Measurements from ENCODE around the gene GBGT1. TPM values are rescaled to one million over a fixed set of nuclear protein-coding genes. Genes with fewer than 3 reads are reported as not detected.

The GBGT1 gene
- total RNA-seq, 1 donor from 2014 or later, result 13.4 TPM

- intact Hi-C loops (cut with DNase I), result no loop called here
- TF ChIP-seq, protein P1, sequence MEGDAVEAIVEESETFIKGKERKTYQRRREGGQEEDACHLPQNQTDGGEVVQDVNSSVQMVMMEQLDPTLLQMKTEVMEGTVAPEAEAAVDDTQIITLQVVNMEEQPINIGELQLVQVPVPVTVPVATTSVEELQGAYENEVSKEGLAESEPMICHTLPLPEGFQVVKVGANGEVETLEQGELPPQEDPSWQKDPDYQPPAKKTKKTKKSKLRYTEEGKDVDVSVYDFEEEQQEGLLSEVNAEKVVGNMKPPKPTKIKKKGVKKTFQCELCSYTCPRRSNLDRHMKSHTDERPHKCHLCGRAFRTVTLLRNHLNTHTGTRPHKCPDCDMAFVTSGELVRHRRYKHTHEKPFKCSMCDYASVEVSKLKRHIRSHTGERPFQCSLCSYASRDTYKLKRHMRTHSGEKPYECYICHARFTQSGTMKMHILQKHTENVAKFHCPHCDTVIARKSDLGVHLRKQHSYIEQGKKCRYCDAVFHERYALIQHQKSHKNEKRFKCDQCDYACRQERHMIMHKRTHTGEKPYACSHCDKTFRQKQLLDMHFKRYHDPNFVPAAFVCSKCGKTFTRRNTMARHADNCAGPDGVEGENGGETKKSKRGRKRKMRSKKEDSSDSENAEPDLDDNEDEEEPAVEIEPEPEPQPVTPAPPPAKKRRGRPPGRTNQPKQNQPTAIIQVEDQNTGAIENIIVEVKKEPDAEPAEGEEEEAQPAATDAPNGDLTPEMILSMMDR (IDR thresholded peaks at IDR 0.05), result no peak
- no peak for DNase-seq (ENCODE audit: low spot score in 2 of 2)
- H3K4me1 ChIP-seq, result peaks cover 7 to 29% of the 10 kb centered on the region in 2 donors
- no peak overlapping the region for H3K4me3 ChIP-seq
- no peaks in the 10 kb centered on the region for H3K9me3 ChIP-seq
- peak overlapping the region; percentile 51 to 83 for H3K27ac ChIP-seq
- H3K27me3 ChIP-seq, result no peaks in the 10 kb centered on the region
- H3K36me3 ChIP-seq, result no peaks in the 10 kb centered on the region
Measured at GRCh38 chr9:133134388-133135145, 29.1 kb downstream of the GBGT1 start.

- Histone ChIP-seq H3K27me3 (no peaks in the 10 kb centered on the region), H3K4me1 (peaks cover 7 to 29% of the 10 kb centered on the region in 2 donors), H3K36me3 (no peaks in the 10 kb centered on the region), H3K4me3 (no peak overlapping the region), H3K27ac (peak overlapping the region; percentile 51 to 83), H3K9me3 (no peaks in the 10 kb centered on the region)
- intact Hi-C loops (cut with DNase I), result no loop called here
- DNase-seq (ENCODE audit: low spot score in 2 of 2), result peak; percentile 76 to 91
- TF ChIP-seq, protein P1 (IDR thresholded peaks at IDR 0.05), result no peak
Measured at GRCh38 chr9:133133681-133134387, 29.9 kb downstream of the GBGT1 start.

DNA sequence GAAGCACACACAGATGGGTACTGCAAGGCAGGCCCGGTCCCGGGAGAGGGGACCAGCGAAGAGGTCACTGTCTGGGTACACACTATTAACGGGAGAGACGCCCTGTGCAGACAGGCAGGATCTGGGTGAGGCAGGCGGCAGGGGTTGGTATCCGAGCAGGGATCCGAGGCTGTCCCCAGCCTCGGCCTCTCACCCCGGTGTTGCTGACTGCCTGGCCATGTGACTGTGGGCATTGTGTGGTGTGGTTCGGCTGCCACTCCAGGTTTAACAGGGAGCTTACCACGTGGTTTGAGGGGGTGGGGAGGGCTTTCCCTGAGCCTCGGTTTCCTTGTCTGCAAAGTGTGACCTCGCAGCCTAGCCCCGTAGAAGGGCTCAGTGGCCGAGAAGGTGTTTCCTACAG lies 31.5 kb downstream of the GBGT1 start:
- no peaks in the 10 kb centered on the region for H3K9me3 ChIP-seq
- no peak overlapping the region for H3K4me3 ChIP-seq
- intact Hi-C loops (cut with DNase I), result no loop called here
- peaks cover 7 to 34% of the 10 kb centered on the region in 2 donors for H3K4me1 ChIP-seq
- H3K27me3 ChIP-seq, result no peaks in the 10 kb centered on the region
- TF ChIP-seq, protein P1 (IDR thresholded peaks at IDR 0.05), result no peak
- no peaks in the 10 kb centered on the region for H3K36me3 ChIP-seq
- DNase-seq (ENCODE audit: low spot score in 2 of 2), result no peak
- H3K27ac ChIP-seq, result no peak overlapping the region

- Histone ChIP-seq H3K27me3 (no peaks in the 10 kb centered on the region), H3K4me1 (peaks cover 12 to 41% of the 10 kb centered on the region in 2 donors), H3K9me3 (no peaks in the 10 kb centered on the region), H3K36me3 (no peaks in the 10 kb centered on the region), H3K27ac (no peak overlapping the region), H3K4me3 (no peak overlapping the region)
- TF ChIP-seq, protein P1 (IDR thresholded peaks at IDR 0.05), result no peak
- DNase-seq (ENCODE audit: low spot score in 2 of 2), result no peak
- intact Hi-C loops (cut with DNase I), result no loop called here
Measured at GRCh38 chr9:133131506-133131905, 32.2 kb downstream of the GBGT1 start.

DNA sequence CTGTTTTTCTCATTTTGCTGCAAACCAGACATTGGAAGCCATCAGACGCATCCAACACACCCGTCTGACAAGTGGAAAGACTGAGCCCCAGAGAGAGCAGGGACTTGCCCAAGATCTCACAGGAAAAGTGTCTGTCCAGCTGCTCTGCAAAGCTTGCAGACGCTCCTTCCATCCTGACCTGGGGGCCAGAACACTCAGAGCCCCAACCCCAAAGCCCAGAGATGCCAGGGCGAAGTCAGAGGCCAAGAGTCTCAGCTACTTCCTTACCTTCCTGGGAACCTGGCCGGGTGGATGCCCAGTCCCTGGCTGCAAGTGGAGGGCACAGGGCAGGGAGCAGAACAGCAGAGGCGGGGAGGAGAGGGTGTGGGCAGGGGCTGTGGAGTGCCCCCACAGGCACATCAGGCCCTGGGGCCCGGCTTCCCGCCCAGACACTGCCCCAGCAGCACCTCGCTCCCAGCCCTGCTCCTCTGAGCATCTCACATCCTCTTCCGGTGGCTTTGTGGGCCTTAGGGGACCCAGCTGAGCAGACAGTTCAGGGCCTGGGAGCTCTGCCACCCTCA lies 32.9 kb downstream of the GBGT1 start:
- no peak overlapping the region for H3K4me3 ChIP-seq
- peaks cover 14 to 46% of the 10 kb centered on the region in 2 donors for H3K4me1 ChIP-seq
- H3K9me3 ChIP-seq, result no peaks in the 10 kb centered on the region
- no peak for DNase-seq (ENCODE audit: low spot score in 2 of 2)
- intact Hi-C loops (cut with DNase I), result no loop called here
- H3K36me3 ChIP-seq, result no peaks in the 10 kb centered on the region
- TF ChIP-seq, protein P1 (IDR thresholded peaks at IDR 0.05), result no peak
- H3K27me3 ChIP-seq, result no peaks in the 10 kb centered on the region
- H3K27ac ChIP-seq, result no peak overlapping the region

Measured in ascending aorta (tissue), 2 donors.